Neural progenitor cell (in vitro differentiated cells): ENCODE results near the gene C9orf78. TPM values are rescaled to one million over a fixed set of nuclear protein-coding genes. Genes with fewer than 3 reads are reported as not detected.

ENCODE experiments used
- DNase-seq: peaks from one replicate; pipeline ENCODE4 v3.0.0-alpha.2; 2016; ENCODE audit warnings: low spot score
- H2AFZ ChIP-seq: fragments of 200-600 bp; sonication (generic); replicated peaks from 2 replicates; pipeline ENCODE4 v1.6.1; 2016; ENCODE audit warnings: antibody characterized with exemption
- H3F3A ChIP-seq: fragments of 200-600 bp; sonication (generic); 2 replicates; pipeline ENCODE4 v1.6.1; 2016; ENCODE audit warnings: antibody characterized with exemption, low read depth
- H3K27ac ChIP-seq: fragments of 200-600 bp; sonication (generic); 2 replicates; pipeline ENCODE4 v1.5.1; 2016; ENCODE audit warnings: mild to moderate bottlenecking
- H3K27me3 ChIP-seq: fragments of 200-600 bp; sonication (generic); 2 replicates; pipeline ENCODE4 v1.6.1; 2016; ENCODE audit warnings: mild to moderate bottlenecking, moderate library complexity
- H3K36me3 ChIP-seq: fragments of 200-600 bp; sonication (generic); 2 replicates; pipeline ENCODE4 v1.5.1; 2016
- H3K4me1 ChIP-seq: fragments of 200-600 bp; sonication (generic); 2 replicates; pipeline ENCODE4 v1.6.1; 2016; ENCODE audit warnings: mixed run types
- H3K4me2 ChIP-seq: fragments of 200-600 bp; sonication (generic); 2 replicates; pipeline ENCODE4 v1.6.1; 2016
- H3K4me3 ChIP-seq: fragments of 200-600 bp; sonication (generic); 2 replicates; pipeline ENCODE4 v1.5.1; 2016
- H3K79me2 ChIP-seq: fragments of 200-600 bp; sonication (generic); 2 replicates; pipeline ENCODE4 v1.6.1; 2016; ENCODE audit warnings: low read depth
- H3K9ac ChIP-seq: fragments of 200-600 bp; sonication (generic); 2 replicates; pipeline ENCODE4 v1.6.1; 2016
- H3K9me3 ChIP-seq: fragments of 200-600 bp; sonication (generic); 2 replicates; pipeline ENCODE4 v1.5.1; 2016; ENCODE audit warnings: low read depth
- H4K20me1 ChIP-seq: fragments of 200-600 bp; sonication (generic); 2 replicates; pipeline ENCODE4 v1.6.1; 2016; ENCODE audit warnings: low read depth
- H3K27ac Mint-ChIP-seq: 3 replicates; pipeline ENCODE4 v1.8.0; 2021; ENCODE audit warnings: mixed read lengths
- H3K27me3 Mint-ChIP-seq: 2 replicates; pipeline ENCODE4 v1.8.0; 2022; ENCODE audit warnings: low read depth, mild to moderate bottlenecking, inconsistent platforms, moderate library complexity, mixed read lengths; ENCODE audit not compliant: insufficient read depth
- H3K36me3 Mint-ChIP-seq: 3 replicates; pipeline ENCODE4 v1.8.0; 2021; ENCODE audit warnings: mixed read lengths
- H3K4me1 Mint-ChIP-seq: 3 replicates; pipeline ENCODE4 v1.8.0; 2021; ENCODE audit warnings: mixed read lengths
- H3K4me3 Mint-ChIP-seq: 3 replicates; pipeline ENCODE4 v1.8.0; 2021; ENCODE audit warnings: mild to moderate bottlenecking, moderate library complexity, mixed read lengths
- H3K9me3 Mint-ChIP-seq: 3 replicates; pipeline ENCODE4 v1.8.0; 2020; ENCODE audit warnings: mixed read lengths
- CTCF ChIP-seq: fragments of 200-600 bp; sonication (generic); IDR thresholded peaks from 2 replicates; pipeline ENCODE4 v1.5.1; 2017; ENCODE audit warnings: antibody characterized with exemption, mild to moderate bottlenecking
- EZH2 ChIP-seq: fragments of 200-600 bp; sonication (generic); IDR thresholded peaks from 2 replicates; pipeline ENCODE4 v1.6.1; 2017; ENCODE audit warnings: antibody characterized with exemption, mild to moderate bottlenecking, moderate library complexity
- EZH2phosphoT487 ChIP-seq: fragments of 200-600 bp; sonication (generic); IDR thresholded peaks from 2 replicates; pipeline ENCODE4 v1.6.1; 2017; ENCODE audit warnings: antibody characterized with exemption
- total RNA-seq: library from RNA; depleted of rRNA; stranded (reverse); fragments of >200 nt; gene quantifications from 2 replicates; pipeline ENCODE4 v1.2.3, GENCODE V29; 2015; ENCODE audit warnings: low replicate concordance

C9orf78 gene
- total RNA-seq, 1 donor from 2014 or later, result 42.2 TPM

- Mint-ChIP-seq H3K27me3 (no peaks in the 10 kb centered on the region), H3K27ac (no peak overlapping the region), H3K9me3 (no peaks in the 10 kb centered on the region), H3K4me3 (no peak overlapping the region), H3K4me1 (peaks cover 18% of the 10 kb centered on the region), H3K36me3 (peaks cover 6% of the 10 kb centered on the region)
- Histone ChIP-seq H3K27me3 (no peaks in the 10 kb centered on the region), H3K36me3 (no peaks in the 10 kb centered on the region), H4K20me1 (no peaks in the 10 kb centered on the region), H3K4me3 (no peak overlapping the region), H3K79me2 (no peaks in the 10 kb centered on the region), H3K4me1 (peaks cover 18% of the 10 kb centered on the region), H3K9ac (no peak overlapping the region), H3K27ac (no peak overlapping the region), H3K9me3 (no peaks in the 10 kb centered on the region), H2AFZ (no peak overlapping the region), H3F3A (peaks cover 19% of the 10 kb centered on the region), H3K4me2 (no peak overlapping the region)
- TF ChIP-seq EZH2phosphoT487, result no peak
- no peak for DNase-seq
These were observed 45.8 kb upstream of the C9orf78 start for GRCh38 chr9:129880654-129881546.

- Mint-ChIP-seq H3K27ac (no peak overlapping the region), H3K27me3 (no peaks in the 10 kb centered on the region), H3K4me3 (no peak overlapping the region), H3K9me3 (no peaks in the 10 kb centered on the region), H3K4me1 (peaks cover 12% of the 10 kb centered on the region), H3K36me3 (peaks cover 6% of the 10 kb centered on the region)
- no peak overlapping the region for H3K4me2 ChIP-seq
- H3K36me3 ChIP-seq, result no peaks in the 10 kb centered on the region
- no peaks in the 10 kb centered on the region for H4K20me1 ChIP-seq
- peaks cover 14% of the 10 kb centered on the region for H3F3A ChIP-seq
- no peak overlapping the region for H3K27ac ChIP-seq
- no peak for DNase-seq
- no peak overlapping the region for H2AFZ ChIP-seq
- TF ChIP-seq EZH2 (no peak), CTCF (no peak), EZH2phosphoT487 (no peak)
- no peaks in the 10 kb centered on the region for H3K27me3 ChIP-seq
- H3K9me3 ChIP-seq, result no peaks in the 10 kb centered on the region
- H3K79me2 ChIP-seq, result no peaks in the 10 kb centered on the region
- no peak overlapping the region for H3K4me3 ChIP-seq
- H3K4me1 ChIP-seq, result peaks cover 10% of the 10 kb centered on the region
- no peak overlapping the region for H3K9ac ChIP-seq
These were observed 45.0 kb upstream of the C9orf78 start for GRCh38 chr9:129879991-129880653.

- no peak overlapping the region for H3K4me3 ChIP-seq
- peaks cover 10% of the 10 kb centered on the region for H3K36me3 Mint-ChIP-seq
- no peaks in the 10 kb centered on the region for H3K36me3 ChIP-seq
- H3K27ac Mint-ChIP-seq, result no peak overlapping the region
- no peak for DNase-seq
- H3K9me3 Mint-ChIP-seq, result no peaks in the 10 kb centered on the region
- no peak overlapping the region for H2AFZ ChIP-seq
- no peak overlapping the region for H3K27ac ChIP-seq
- H3K9ac ChIP-seq, result no peak overlapping the region
- peaks cover 7% of the 10 kb centered on the region for H3F3A ChIP-seq
- H3K79me2 ChIP-seq, result no peaks in the 10 kb centered on the region
- H3K9me3 ChIP-seq, result no peaks in the 10 kb centered on the region
- no peak overlapping the region for H3K4me2 ChIP-seq
- H3K27me3 Mint-ChIP-seq, result no peaks in the 10 kb centered on the region
- no peak overlapping the region for H3K4me3 Mint-ChIP-seq
- H3K4me1 ChIP-seq, result peaks cover 3% of the 10 kb centered on the region
- TF ChIP-seq CTCF (no peak), EZH2phosphoT487 (no peak), EZH2 (no peak)
- H3K4me1 Mint-ChIP-seq, result peaks cover 3% of the 10 kb centered on the region
- no peaks in the 10 kb centered on the region for H3K27me3 ChIP-seq
- no peaks in the 10 kb centered on the region for H4K20me1 ChIP-seq
These were observed 44.1 kb upstream of the C9orf78 start for GRCh38 chr9:129879103-129879699.
